Measurements from ENCODE around the gene HSD17B8.

DNA sequence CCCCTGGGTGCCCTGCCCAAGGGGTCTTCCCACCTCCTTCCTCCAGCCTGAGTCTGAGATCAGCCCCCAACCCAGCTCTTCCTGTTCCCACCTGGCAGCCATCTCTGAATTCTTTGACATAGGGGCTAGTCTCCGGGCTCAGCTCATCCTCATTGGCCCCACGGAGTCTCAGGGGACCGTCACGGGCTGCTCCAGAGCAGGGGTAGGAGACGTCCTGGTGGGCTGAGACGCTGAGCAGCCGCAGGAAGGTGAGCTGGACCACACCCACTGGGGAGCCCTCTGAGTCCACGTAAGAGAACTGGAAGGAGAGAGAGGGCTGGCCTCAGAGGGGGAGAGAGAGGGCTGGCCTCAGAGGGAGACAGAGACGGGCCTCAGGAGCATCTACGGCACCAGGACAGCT, 40.3 kb upstream of the HSD17B8 start:
- TF ChIP-seq CTCF (IDR thresholded peaks at IDR 0.05; ENCODE audit: insufficient read depth, low read length) (no peak), POLR2AphosphoS5 (IDR thresholded peaks at IDR 0.05; ENCODE audit: low read depth) (no peak), GABPA (IDR thresholded peaks at IDR 0.05; ENCODE audit: low read depth) (no peak)
- TF ChIP-seq, protein P1, sequence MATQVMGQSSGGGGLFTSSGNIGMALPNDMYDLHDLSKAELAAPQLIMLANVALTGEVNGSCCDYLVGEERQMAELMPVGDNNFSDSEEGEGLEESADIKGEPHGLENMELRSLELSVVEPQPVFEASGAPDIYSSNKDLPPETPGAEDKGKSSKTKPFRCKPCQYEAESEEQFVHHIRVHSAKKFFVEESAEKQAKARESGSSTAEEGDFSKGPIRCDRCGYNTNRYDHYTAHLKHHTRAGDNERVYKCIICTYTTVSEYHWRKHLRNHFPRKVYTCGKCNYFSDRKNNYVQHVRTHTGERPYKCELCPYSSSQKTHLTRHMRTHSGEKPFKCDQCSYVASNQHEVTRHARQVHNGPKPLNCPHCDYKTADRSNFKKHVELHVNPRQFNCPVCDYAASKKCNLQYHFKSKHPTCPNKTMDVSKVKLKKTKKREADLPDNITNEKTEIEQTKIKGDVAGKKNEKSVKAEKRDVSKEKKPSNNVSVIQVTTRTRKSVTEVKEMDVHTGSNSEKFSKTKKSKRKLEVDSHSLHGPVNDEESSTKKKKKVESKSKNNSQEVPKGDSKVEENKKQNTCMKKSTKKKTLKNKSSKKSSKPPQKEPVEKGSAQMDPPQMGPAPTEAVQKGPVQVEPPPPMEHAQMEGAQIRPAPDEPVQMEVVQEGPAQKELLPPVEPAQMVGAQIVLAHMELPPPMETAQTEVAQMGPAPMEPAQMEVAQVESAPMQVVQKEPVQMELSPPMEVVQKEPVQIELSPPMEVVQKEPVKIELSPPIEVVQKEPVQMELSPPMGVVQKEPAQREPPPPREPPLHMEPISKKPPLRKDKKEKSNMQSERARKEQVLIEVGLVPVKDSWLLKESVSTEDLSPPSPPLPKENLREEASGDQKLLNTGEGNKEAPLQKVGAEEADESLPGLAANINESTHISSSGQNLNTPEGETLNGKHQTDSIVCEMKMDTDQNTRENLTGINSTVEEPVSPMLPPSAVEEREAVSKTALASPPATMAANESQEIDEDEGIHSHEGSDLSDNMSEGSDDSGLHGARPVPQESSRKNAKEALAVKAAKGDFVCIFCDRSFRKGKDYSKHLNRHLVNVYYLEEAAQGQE (IDR thresholded peaks at IDR 0.05; ENCODE audit: insufficient replicate concordance, low read depth): no peak
